Measurements from ENCODE around the gene COL27A1. TPM values are rescaled to one million over a fixed set of nuclear protein-coding genes. Genes with fewer than 3 reads are reported as not detected.

COL27A1 gene
- total RNA-seq, 1 donor from 2014 or later: 6.4 TPM

DNA sequence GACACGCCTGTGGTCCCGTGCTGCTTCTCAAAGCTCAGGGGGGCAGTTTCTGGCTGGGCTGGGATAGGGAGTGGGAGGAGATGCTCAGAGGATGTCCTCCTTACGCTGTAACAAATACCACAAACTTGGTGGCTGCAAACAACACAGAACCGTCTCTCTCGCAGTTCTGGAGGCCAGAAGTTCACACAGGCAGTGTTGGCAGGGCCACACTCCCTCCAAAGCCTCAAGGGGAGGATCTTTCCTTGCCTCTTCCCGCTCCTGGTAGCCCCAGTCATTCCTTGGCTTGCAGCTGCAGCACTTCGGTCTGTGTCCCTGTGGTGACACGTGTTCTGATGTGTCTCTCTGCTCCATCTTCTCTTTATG is 157.2 kb downstream of the COL27A1 start:
- Histone ChIP-seq H3K36me3 (peaks cover 5% of the 10 kb centered on the region), H3K4me3 (no peak overlapping the region), H3K27ac (replicated peaks) (no peak overlapping the region), H3K4me1 (no peaks in the 10 kb centered on the region), H3K27me3 (ENCODE audit: low read depth) (peaks cover 4% of the 10 kb centered on the region), H3K9me3 (replicated peaks) (peaks cover 6% of the 10 kb centered on the region)
- intact Hi-C loops (cut with micrococcal nuclease): no loop called here
- DNase-seq: no peak
- TF ChIP-seq CTCF (IDR thresholded peaks at IDR 0.05; ENCODE audit: borderline replicate concordance): no peak

DNA sequence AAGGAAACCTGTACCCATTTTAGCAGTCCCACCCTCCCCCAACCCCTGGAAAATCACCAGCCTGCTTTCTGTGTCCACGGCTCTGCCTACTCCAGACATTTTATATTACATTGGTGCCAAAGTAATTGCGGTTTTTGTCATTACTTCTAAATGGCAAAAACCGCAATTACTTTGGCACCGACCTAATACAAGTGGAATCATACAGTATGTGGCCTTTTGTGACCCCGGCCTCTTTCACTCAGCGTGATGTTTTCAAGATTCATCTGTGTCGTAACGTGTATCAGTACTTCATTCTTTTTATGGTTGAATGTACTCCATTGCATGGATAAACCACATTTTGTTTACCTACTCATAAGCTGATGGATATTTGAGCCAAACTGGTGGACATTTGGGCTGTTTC is 157.8 kb downstream of the COL27A1 start:
- intact Hi-C loops (cut with micrococcal nuclease): no loop called here
- Histone ChIP-seq H3K4me1 (no peaks in the 10 kb centered on the region), H3K27me3 (ENCODE audit: low read depth) (peaks cover 4% of the 10 kb centered on the region), H3K4me3 (no peak overlapping the region), H3K36me3 (peaks cover 5% of the 10 kb centered on the region), H3K27ac (replicated peaks) (no peak overlapping the region), H3K9me3 (replicated peaks) (peaks cover 6% of the 10 kb centered on the region)
- no peak for TF ChIP-seq CTCF (IDR thresholded peaks at IDR 0.05; ENCODE audit: borderline replicate concordance)
- DNase-seq: no peak

- Histone ChIP-seq H3K4me3 (no peak overlapping the region), H3K27ac (replicated peaks) (no peak overlapping the region), H3K4me1 (no peaks in the 10 kb centered on the region), H3K36me3 (peaks cover 5% of the 10 kb centered on the region), H3K27me3 (ENCODE audit: low read depth) (peaks cover 9% of the 10 kb centered on the region), H3K9me3 (replicated peaks) (peaks cover 6% of the 10 kb centered on the region)
- no peak for TF ChIP-seq CTCF (IDR thresholded peaks at IDR 0.05; ENCODE audit: borderline replicate concordance)
- DNase-seq: no peak
- intact Hi-C loops (cut with micrococcal nuclease): no loop called here
Measured at GRCh38 chr9:114314256-114314867, 159.0 kb downstream of the COL27A1 start.

- Histone ChIP-seq H3K36me3 (peaks cover 5% of the 10 kb centered on the region), H3K4me1 (no peaks in the 10 kb centered on the region), H3K4me3 (no peak overlapping the region), H3K9me3 (replicated peaks) (peaks cover 6% of the 10 kb centered on the region), H3K27ac (replicated peaks) (no peak overlapping the region), H3K27me3 (ENCODE audit: low read depth) (peaks cover 15% of the 10 kb centered on the region)
- no peak for TF ChIP-seq CTCF (IDR thresholded peaks at IDR 0.05; ENCODE audit: borderline replicate concordance)
- intact Hi-C loops (cut with micrococcal nuclease): no loop called here
- DNase-seq: no peak
Measured at GRCh38 chr9:114314881-114315722, 159.8 kb downstream of the COL27A1 start.

- Histone ChIP-seq H3K36me3 (peaks cover under 1% of the 10 kb centered on the region), H3K27me3 (ENCODE audit: low read depth) (peaks cover 22% of the 10 kb centered on the region), H3K27ac (replicated peaks) (no peak overlapping the region), H3K4me1 (no peaks in the 10 kb centered on the region), H3K4me3 (no peak overlapping the region), H3K9me3 (replicated peaks) (peaks cover 6% of the 10 kb centered on the region)
- DNase-seq: no peak
- intact Hi-C loops (cut with micrococcal nuclease): no loop called here
- no peak for TF ChIP-seq CTCF (IDR thresholded peaks at IDR 0.05; ENCODE audit: borderline replicate concordance)
Measured at GRCh38 chr9:114315723-114316363, 160.5 kb downstream of the COL27A1 start.
